Stimulated activated effector memory CD8-positive, alpha-beta T cell treated with anti-CD3 and anti-CD28 coated beads, Interleukin-12 subunit alpha, Interleukin-12 subunit beta, amount 100 ng/mL, for 72 hours (primary cell): ENCODE results near the gene RHBDL3.

Experiments used
- ATAC-seq: fragments of 150-1000 bp; cut with Tn5 transposase; 2 replicates; pipeline ENCODE4 v1.10.0; 2021
- DNase-seq, 2 donors: peaks; one replicate each; pipeline ENCODE4 v3.0.0; 2021 to 2022; ENCODE audit warnings: low spot score in 2 of 2
- H3K27ac Mint-ChIP-seq: one replicate; pipeline ENCODE4 v1.8.0; 2022; ENCODE audit warnings: mild to moderate bottlenecking, mixed read lengths
- H3K36me3 Mint-ChIP-seq: one replicate; pipeline ENCODE4 v1.8.0; 2022; ENCODE audit warnings: mild to moderate bottlenecking, mixed read lengths
- H3K4me1 Mint-ChIP-seq: one replicate; pipeline ENCODE4 v1.8.0; 2022; ENCODE audit warnings: mixed read lengths
- H3K4me3 Mint-ChIP-seq: one replicate; pipeline ENCODE4 v1.8.0; 2022; ENCODE audit warnings: mild to moderate bottlenecking, mixed read lengths
- H3K9me3 Mint-ChIP-seq: one replicate; pipeline ENCODE4 v1.8.0; 2022; ENCODE audit warnings: mixed read lengths

RHBDL3 gene

DNA sequence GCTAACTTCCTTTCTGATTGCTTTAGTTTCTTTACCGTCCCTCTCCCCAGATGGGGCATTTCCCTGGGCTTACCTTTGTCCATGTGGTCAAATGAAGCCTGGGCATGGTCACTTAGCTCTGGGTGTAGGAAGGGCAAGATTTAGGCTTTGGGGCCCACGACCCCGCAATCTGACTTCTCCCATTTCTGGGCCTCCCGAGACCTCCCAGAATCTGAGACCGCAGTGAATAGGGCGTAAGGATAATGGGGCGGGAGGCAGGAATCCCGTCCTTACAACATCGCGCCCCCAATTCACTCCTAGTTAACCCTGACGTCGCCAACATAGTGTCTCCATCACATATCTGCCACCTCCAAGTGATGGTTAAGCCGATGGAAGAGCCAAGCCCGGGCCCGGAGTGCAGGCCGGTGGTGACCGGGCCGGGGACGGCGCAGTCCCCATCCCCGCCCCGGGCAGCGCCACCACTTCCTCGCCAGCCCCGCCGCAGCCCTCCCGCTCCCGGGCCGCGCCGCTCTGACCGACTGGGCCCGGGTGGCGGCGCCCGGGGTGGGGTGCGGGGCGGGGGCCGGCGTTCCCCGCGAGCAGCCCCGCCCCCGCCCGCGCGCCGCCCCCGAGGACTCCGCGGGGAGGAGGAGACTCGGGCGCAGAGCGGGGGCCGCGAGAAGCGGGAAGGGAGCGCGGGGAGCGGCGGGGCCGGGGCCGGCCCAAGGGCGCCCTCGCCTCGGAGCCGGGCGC is at the start of gene RHBDL3:
Gene RHBDL3 (plus strand): TSS at position 641 of the 732 bp plus-strand sequence. CDS start 358 bp downstream, outside the sequence.
- Mint-ChIP-seq H3K9me3 (no peaks in the 10 kb centered on the region), H3K4me3 (peak within 1 kb of the TSS; percentile 69), H3K4me1 (peaks cover 30% of the 10 kb centered on the region), H3K36me3 (no peaks in the 10 kb centered on the region), H3K27ac (peak within 1 kb of the TSS; percentile 32)
- DNase-seq (no peak), ATAC-seq (peak; percentile 39)

DNA sequence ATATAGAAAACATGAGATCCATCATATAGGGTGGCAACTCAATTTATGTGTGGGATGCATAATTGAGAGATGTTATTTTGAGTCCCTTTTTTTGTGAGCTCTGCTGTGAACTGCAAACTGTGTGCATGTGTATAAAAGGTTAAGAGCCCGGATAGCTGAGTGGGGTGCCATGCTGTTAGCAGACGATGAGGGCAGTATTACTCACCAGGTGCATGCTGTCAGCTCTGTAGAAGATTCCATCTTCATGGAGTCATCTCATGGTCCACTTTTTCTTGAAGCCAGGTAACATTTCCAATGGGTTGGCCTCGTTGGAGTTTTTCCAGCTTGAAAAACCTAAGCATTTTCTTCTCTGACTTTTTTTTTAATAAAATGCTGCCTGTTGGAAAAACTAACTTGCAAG is 43.0 kb upstream of the RHBDL3 start:
- ATAC-seq (no peak), DNase-seq (no peak)
- Mint-ChIP-seq H3K36me3 (peaks cover 30% of the 10 kb centered on the region), H3K27ac (no peak overlapping the region), H3K4me3 (no peak overlapping the region), H3K9me3 (no peaks in the 10 kb centered on the region), H3K4me1 (peaks cover 23% of the 10 kb centered on the region)

DNA sequence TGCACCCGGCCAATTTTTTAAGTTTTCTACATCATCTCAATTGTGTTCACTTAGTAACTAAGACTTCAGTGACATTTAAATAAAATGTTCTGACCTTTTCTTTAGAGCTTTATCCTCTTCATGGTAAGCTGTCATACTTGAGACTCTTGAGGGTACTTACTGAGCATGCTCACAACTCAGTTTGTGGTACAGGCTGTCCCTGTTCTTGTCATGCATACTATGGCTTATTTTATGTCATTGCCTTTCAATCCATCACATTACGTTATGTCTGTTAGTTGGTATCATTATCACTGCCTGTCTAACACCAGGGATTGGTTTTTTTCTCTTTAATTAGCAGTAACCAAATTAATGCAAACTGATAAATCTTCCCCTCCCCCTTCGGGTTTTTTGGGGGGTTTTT is 41.9 kb upstream of the RHBDL3 start:
- DNase-seq (no peak), ATAC-seq (peak; percentile 57)
- Mint-ChIP-seq H3K9me3 (no peaks in the 10 kb centered on the region), H3K27ac (no peak overlapping the region), H3K36me3 (peaks cover 28% of the 10 kb centered on the region), H3K4me1 (peaks cover 21% of the 10 kb centered on the region), H3K4me3 (no peak overlapping the region)

DNA sequence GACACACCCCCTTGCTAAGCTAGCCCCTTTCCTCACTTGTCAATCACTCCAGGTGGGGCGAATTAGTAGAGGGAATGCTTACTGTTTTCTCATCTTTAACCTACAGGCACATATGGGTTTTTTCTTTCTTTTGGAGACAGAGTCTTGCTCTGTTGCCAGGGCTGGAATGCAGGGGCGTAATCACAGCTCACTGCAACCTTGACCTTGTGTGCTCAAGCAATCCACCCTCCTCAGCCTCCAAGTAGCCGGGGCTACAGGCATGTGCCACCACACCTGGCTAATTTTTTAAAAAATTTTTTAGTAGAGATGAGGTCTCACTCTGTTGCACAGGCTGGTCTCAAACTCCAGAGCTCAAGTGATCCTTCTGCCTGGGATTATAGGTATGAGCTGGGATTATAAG is 38.7 kb upstream of the RHBDL3 start:
- Mint-ChIP-seq H3K36me3 (peaks cover 19% of the 10 kb centered on the region), H3K4me3 (no peak overlapping the region), H3K4me1 (peaks cover 6% of the 10 kb centered on the region), H3K9me3 (no peaks in the 10 kb centered on the region), H3K27ac (no peak overlapping the region)
- ATAC-seq (no peak), DNase-seq (no peak)

DNA sequence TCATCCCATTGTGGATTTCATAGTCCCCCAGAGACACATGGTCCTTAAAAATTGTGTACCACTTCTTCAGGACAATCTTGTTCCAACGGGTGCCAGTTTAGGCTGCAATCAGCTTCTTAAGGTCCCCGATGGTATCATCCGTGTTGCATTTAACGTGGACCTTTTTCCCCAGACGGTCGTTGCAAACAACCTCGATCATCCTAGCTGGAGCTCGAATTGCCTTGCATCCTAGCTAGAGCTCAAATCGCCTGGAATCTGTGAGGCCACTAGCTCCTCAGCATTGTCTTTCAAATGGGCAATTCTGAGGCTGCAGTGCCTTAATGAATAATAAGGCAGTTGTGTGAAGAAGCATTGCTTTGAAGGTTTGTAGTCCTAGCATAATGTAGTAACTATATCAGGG is 37.7 kb upstream of the RHBDL3 start:
- ATAC-seq = no peak
- no peak overlapping the region for H3K27ac Mint-ChIP-seq
- H3K36me3 Mint-ChIP-seq = peaks cover 19% of the 10 kb centered on the region
- H3K4me1 Mint-ChIP-seq = peaks cover 11% of the 10 kb centered on the region
- no peaks in the 10 kb centered on the region for H3K9me3 Mint-ChIP-seq
- no peak for DNase-seq
- no peak overlapping the region for H3K4me3 Mint-ChIP-seq

GRCh38 chr17:32235588-32235987 is 30.0 kb upstream of the RHBDL3 start:
- ATAC-seq = no peak
- H3K9me3 Mint-ChIP-seq = no peaks in the 10 kb centered on the region
- no peak for DNase-seq

GRCh38 chr17:32239456-32239855 is 26.2 kb upstream of the RHBDL3 start:
- Mint-ChIP-seq H3K4me3 (no peak overlapping the region), H3K4me1 (no peaks in the 10 kb centered on the region), H3K36me3 (no peaks in the 10 kb centered on the region), H3K9me3 (no peaks in the 10 kb centered on the region), H3K27ac (no peak overlapping the region)
- ATAC-seq (no peak), DNase-seq (no peak)

More at GRCh38 chr17:32235588-32235987, 30.0 kb upstream of the RHBDL3 start:
- Mint-ChIP-seq H3K27ac (peak overlapping the region; percentile 23), H3K36me3 (no peaks in the 10 kb centered on the region), H3K4me1 (peaks cover 13% of the 10 kb centered on the region), H3K4me3 (no peak overlapping the region)

- ATAC-seq (no peak), DNase-seq (no peak)
- H3K9me3 Mint-ChIP-seq = no peaks in the 10 kb centered on the region
- no peak overlapping the region for H3K27ac Mint-ChIP-seq
- no peaks in the 10 kb centered on the region for H3K36me3 Mint-ChIP-seq
- no peak overlapping the region for H3K4me3 Mint-ChIP-seq
- no peaks in the 10 kb centered on the region for H3K4me1 Mint-ChIP-seq
Measured at GRCh38 chr17:32240750-32241149, 24.9 kb upstream of the RHBDL3 start.

GRCh38 chr17:32241640-32242039 is 24.0 kb upstream of the RHBDL3 start:
- ATAC-seq = no peak
- Mint-ChIP-seq H3K9me3 (no peaks in the 10 kb centered on the region), H3K27ac (no peak overlapping the region), H3K4me3 (no peak overlapping the region), H3K4me1 (no peaks in the 10 kb centered on the region), H3K36me3 (no peaks in the 10 kb centered on the region)
- no peak for DNase-seq

DNA sequence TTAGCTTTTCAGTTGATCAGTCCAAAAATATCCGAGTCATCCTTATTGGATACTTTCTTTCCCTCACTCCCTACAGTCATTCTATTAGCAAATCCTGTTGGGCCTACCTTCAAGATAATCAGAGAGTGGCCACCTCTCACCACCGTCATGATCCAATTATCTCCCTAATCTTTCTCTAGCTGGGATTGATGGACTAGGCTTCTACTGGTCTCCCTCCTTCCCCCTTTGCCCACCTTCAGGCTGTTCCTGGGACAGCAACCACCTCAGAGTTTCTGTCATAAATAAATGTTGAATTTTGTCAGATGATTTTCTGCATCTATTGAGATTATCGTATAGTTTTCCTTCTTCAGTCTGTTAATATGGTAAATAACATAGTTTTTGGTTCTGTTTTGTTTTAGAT is 16.2 kb upstream of the RHBDL3 start:
- no peak for DNase-seq
- H3K4me3 Mint-ChIP-seq = no peak overlapping the region
- H3K27ac Mint-ChIP-seq = no peak overlapping the region
- no peaks in the 10 kb centered on the region for H3K9me3 Mint-ChIP-seq
- H3K4me1 Mint-ChIP-seq = no peaks in the 10 kb centered on the region
- ATAC-seq = no peak
- no peaks in the 10 kb centered on the region for H3K36me3 Mint-ChIP-seq

DNA sequence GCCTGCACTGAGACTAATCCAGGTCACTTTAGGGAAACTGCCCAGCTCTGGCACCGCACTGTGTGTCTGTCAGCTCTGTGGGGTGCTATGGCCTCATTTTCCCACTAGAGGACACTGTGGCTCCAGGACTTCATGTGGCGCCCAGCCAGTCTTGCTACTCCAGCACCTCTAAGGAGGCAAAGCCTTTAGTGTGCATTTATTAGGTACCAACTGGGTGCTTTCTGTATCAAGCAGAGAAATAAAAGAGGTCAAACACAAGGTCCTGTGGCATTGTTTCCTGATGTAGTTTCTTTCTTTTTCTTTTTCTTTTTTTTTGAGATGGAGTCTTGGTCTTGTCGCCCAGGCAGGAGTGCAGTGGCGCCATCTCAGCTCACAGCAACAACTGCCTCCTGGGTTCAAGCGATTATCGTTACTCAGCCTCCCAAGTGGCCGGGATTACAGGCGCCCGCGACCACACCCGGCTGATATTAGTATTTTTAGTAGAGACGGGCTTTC is 12.5 kb upstream of the RHBDL3 start:
- peak; percentile 97 for ATAC-seq
- Mint-ChIP-seq H3K4me3 (no peak overlapping the region), H3K27ac (no peak overlapping the region), H3K36me3 (no peaks in the 10 kb centered on the region), H3K4me1 (no peaks in the 10 kb centered on the region), H3K9me3 (no peaks in the 10 kb centered on the region)
- peak; percentile 61 to 85 for DNase-seq

DNA sequence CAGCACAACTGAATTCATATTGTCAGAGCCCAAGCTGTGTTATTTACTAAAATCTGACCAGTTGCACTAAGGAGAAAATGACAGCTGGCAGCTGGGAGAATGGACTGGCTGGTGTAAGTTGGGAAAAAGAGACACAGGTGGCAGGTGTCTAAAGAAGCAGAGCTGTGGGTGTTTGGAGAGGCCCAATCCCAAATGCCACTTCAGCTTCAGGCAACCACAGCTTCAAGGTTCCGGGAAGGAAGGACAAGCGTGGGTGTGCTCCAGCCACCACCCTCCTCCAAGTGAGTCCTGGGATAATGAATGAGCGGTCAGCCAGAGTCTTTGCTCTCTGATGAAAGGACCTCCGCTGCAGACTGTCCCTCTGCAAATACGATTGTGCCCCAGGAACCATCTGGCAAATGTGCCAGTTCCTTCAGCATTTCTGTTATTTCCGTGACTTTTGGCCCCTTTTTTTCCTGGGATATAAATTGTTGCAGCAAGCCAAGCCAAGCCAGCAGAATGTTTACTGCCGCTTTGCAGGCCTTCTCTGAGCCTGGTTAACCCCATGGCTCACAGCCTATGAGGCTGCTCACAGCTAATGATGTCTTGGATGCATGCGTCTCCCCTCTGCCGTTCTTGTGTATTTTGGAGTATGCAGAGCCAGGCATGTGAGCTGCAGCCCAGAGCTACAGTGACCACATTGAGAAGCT is 9.5 kb upstream of the RHBDL3 start:
- no peaks in the 10 kb centered on the region for H3K4me1 Mint-ChIP-seq
- no peak overlapping the region for H3K27ac Mint-ChIP-seq
- no peak overlapping the region for H3K4me3 Mint-ChIP-seq
- no peaks in the 10 kb centered on the region for H3K36me3 Mint-ChIP-seq
- no peak for ATAC-seq
- H3K9me3 Mint-ChIP-seq = no peaks in the 10 kb centered on the region
- DNase-seq = no peak

- no peak for ATAC-seq
Measured at GRCh38 chr17:32256701-32257019, 9.0 kb upstream of the RHBDL3 start.

DNA sequence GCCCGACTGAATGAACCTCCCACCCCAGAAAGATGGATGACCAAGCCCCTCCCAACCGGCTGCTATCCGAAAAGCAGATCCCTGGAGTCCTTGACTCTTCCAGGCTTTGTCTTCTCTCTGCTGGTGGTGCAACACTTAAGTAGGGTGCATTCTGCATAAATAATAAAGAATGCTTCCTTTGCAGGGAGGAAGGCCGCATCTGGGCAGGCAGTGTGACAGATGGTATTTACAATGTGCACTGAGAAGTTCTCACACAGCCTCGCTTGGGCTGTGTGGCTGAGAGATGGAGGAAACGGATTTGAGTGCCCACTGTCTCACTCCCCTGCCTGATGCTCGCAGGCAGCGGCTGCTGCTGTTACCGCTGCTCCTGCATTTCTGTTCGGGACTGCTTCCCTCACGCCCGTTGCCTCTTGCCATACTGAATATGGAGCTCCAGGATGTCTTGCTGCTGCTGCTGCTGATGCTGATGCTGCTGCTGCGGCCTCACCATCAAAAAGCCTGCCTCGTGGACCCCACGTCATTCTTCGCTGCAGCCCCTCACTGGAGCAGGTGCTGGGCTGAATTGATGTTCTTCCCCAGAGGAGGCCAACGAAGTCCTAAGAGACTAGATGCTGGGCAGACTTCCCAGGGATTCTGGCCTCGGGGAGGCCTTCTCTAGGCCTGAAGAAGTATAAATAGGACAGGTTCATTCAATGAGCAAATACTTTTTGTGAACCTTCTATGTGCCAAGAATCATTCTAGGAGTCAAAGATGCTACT is 7.1 kb upstream of the RHBDL3 start:
- Mint-ChIP-seq H3K36me3 (no peaks in the 10 kb centered on the region), H3K4me3 (no peak overlapping the region), H3K4me1 (no peaks in the 10 kb centered on the region), H3K9me3 (no peaks in the 10 kb centered on the region), H3K27ac (no peak overlapping the region)
- DNase-seq = no peak
- no peak for ATAC-seq

More at GRCh38 chr17:32256701-32257019, 9.0 kb upstream of the RHBDL3 start:
- Mint-ChIP-seq H3K4me1 (no peaks in the 10 kb centered on the region), H3K36me3 (no peaks in the 10 kb centered on the region), H3K9me3 (no peaks in the 10 kb centered on the region), H3K27ac (no peak overlapping the region), H3K4me3 (no peak overlapping the region)
- DNase-seq = no peak

DNA sequence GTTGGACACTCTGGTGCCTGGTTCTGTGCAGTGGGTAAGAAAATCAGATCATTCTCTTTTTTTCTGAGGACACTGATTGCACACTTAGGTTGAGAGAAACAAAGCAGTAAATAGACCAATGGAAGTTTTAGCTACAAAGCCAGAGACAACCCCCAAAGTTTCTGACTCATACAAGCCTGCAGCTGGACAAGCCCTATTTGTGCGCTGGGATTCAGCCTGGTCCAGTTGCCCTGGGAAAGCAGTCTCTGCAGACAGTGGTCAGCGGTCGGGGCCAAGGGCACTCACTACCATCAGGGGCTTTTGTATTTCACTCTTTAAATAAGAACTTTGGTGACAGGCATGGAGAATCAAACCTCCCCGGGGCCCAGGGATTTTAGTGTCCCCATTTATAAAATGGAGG is 6.0 kb upstream of the RHBDL3 start:
- H3K9me3 Mint-ChIP-seq = no peaks in the 10 kb centered on the region
- H3K4me1 Mint-ChIP-seq = peaks cover 2% of the 10 kb centered on the region
- no peaks in the 10 kb centered on the region for H3K36me3 Mint-ChIP-seq
- DNase-seq (no peak), ATAC-seq (no peak)
- H3K27ac Mint-ChIP-seq = no peak overlapping the region
- H3K4me3 Mint-ChIP-seq = no peak overlapping the region

DNA sequence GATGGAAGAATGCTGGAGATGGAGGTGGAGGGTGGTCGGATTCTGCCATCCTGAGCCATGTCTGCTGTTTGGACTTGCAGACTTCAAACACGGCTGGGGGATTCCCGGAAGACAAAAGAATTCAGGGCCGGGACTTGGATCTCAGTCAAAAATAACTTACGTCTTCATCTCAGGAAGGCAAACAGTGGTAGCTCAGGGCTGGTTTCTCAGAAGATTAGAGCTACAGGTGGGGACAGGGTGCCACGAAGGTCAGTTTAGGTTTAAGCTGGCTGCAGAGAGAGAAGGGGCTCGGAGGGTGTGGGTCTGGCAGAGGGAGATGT is 4.3 kb upstream of the RHBDL3 start:
- H3K27ac Mint-ChIP-seq = no peak overlapping the region
- DNase-seq (no peak), ATAC-seq (no peak)
- H3K4me1 Mint-ChIP-seq = peaks cover 10% of the 10 kb centered on the region
- H3K36me3 Mint-ChIP-seq = no peaks in the 10 kb centered on the region
- no peaks in the 10 kb centered on the region for H3K9me3 Mint-ChIP-seq
- no peak overlapping the region for H3K4me3 Mint-ChIP-seq
